ENCODE data around the gene LRRC74A.

DNA sequence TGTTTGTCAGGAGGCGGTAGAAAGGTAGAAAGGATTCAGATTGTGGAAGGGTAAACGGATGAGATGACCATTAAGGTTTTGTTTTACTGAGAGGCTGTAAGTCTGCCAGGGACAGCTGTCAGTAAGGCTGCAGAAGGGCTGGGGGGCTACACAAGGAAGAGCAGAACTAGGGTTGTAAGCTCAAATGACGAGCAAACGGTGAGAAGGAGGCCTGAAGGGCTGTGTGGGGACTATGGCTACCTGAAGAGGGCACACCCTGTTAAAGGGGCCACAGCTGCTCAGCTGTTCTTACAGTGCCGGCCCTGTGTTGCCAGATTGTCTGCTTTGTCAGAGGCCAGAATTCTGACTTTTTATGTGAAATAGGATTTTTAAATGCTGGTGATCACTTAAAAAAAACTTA, 45.8 kb upstream of the LRRC74A start:
- TF ChIP-seq, protein P1, sequence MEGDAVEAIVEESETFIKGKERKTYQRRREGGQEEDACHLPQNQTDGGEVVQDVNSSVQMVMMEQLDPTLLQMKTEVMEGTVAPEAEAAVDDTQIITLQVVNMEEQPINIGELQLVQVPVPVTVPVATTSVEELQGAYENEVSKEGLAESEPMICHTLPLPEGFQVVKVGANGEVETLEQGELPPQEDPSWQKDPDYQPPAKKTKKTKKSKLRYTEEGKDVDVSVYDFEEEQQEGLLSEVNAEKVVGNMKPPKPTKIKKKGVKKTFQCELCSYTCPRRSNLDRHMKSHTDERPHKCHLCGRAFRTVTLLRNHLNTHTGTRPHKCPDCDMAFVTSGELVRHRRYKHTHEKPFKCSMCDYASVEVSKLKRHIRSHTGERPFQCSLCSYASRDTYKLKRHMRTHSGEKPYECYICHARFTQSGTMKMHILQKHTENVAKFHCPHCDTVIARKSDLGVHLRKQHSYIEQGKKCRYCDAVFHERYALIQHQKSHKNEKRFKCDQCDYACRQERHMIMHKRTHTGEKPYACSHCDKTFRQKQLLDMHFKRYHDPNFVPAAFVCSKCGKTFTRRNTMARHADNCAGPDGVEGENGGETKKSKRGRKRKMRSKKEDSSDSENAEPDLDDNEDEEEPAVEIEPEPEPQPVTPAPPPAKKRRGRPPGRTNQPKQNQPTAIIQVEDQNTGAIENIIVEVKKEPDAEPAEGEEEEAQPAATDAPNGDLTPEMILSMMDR (IDR thresholded peaks at IDR 0.05; ENCODE audit: extremely low read depth in 1 of 2, insufficient read depth in 1 of 2, low read depth in 1 of 2, low read length in 2 of 2), result no peak
- TF ChIP-seq POLR2A (IDR thresholded peaks at IDR 0.05; ENCODE audit: low read depth, low read length), result no peak
- no peak for TF ChIP-seq JUN (IDR thresholded peaks at IDR 0.05; ENCODE audit: borderline replicate concordance, insufficient read depth, insufficient read length, low read depth)
- no peak for TF ChIP-seq EZH2 (IDR thresholded peaks at IDR 0.05; ENCODE audit: borderline replicate concordance, low read depth, low read length, severe bottlenecking)

Data from endothelial cell of umbilical vein (primary cell).